ENCODE measurements around the gene LRP1-AS. TPM values are rescaled to one million over a fixed set of nuclear protein-coding genes. Genes with fewer than 3 reads are reported as not detected.

Gene LRP1-AS
- total RNA-seq, 1 experiment from 2014 or later, result not detected

DNA sequence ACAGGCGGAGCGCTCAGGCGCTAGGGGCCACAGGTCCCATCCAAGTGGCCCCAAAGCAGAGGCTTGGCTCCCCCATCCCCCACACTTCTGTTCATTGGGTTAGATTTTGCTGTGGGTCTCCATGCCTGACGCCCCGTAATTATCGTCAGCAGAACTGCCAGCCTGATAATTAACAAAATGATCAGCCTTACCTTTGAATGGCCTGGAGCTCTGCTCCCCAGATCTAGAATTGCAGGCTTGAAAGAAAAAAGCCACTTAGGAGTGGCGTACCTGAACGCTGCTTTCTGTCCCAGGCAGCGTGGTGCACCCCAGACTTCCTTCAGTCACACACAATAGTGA is 28.7 kb upstream of the LRP1-AS start:
- TF ChIP-seq, protein P1, sequence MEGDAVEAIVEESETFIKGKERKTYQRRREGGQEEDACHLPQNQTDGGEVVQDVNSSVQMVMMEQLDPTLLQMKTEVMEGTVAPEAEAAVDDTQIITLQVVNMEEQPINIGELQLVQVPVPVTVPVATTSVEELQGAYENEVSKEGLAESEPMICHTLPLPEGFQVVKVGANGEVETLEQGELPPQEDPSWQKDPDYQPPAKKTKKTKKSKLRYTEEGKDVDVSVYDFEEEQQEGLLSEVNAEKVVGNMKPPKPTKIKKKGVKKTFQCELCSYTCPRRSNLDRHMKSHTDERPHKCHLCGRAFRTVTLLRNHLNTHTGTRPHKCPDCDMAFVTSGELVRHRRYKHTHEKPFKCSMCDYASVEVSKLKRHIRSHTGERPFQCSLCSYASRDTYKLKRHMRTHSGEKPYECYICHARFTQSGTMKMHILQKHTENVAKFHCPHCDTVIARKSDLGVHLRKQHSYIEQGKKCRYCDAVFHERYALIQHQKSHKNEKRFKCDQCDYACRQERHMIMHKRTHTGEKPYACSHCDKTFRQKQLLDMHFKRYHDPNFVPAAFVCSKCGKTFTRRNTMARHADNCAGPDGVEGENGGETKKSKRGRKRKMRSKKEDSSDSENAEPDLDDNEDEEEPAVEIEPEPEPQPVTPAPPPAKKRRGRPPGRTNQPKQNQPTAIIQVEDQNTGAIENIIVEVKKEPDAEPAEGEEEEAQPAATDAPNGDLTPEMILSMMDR (IDR thresholded peaks at IDR 0.05; ENCODE audit: unreplicated experiment), result no peak
- H3K36me3 Mint-ChIP-seq (ENCODE audit: insufficient read depth, unreplicated experiment), result no peaks in the 10 kb centered on the region
- peaks cover 8% of the 10 kb centered on the region for H3K27me3 Mint-ChIP-seq (ENCODE audit: unreplicated experiment)
- H3K9me3 Mint-ChIP-seq (ENCODE audit: low read depth, unreplicated experiment), result no peaks in the 10 kb centered on the region
- CTCF ChIA-PET, result interaction anchor here (0.5 to 2.7 kb wide), 13 partner anchors 9 to 1493 kb away, joined by 3 to 22 read pairs (median 4); partner anchors contain the start of genes LRP1 and STAT6
- no peak for DNase-seq
- intact Hi-C loops (cut with micrococcal nuclease; ENCODE audit: unreplicated experiment), result no loop called here
- BruUV-seq (replicated peaks), result no TSS peak
- no peaks in the 10 kb centered on the region for H3K4me1 Mint-ChIP-seq (ENCODE audit: low read depth, unreplicated experiment)
- H3K27ac Mint-ChIP-seq (ENCODE audit: unreplicated experiment), result no peak overlapping the region
- H3K4me3 Mint-ChIP-seq (ENCODE audit: low read depth, unreplicated experiment), result no peak overlapping the region

DNA sequence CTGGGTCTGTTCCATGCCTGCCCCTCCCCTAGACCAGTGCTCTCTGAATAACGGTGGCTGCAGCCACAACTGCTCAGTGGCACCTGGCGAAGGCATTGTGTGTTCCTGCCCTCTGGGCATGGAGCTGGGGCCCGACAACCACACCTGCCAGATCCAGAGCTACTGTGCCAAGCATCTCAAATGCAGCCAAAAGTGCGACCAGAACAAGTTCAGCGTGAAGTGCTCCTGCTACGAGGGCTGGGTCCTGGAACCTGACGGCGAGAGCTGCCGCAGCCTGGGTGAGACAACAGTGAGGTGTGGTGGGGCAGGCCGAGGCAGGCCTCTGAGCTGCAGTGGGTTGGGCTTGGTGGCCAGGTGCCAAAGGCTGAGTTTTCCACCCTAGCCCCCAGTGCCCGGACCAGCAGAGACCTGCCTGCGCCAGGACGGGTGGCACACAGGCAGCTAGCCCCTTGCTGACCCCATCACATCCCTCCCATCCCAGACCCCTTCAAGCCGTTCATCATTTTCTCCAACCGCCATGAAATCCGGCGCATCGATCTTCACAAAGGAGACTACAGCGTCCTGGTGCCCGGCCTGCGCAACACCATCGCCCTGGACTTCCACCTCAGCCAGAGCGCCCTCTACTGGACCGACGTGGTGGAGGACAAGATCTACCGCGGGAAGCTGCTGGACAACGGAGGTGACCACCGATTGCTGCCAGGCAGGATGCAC is 28.2 kb upstream of the LRP1-AS start:
- intact Hi-C loops (cut with micrococcal nuclease; ENCODE audit: unreplicated experiment), result no loop called here
- CTCF ChIA-PET, result interaction anchor here (0.5 to 2.7 kb wide), 11 partner anchors 9 to 829 kb away, joined by 3 to 22 read pairs (median 4); partner anchors contain the start of genes LRP1 and STAT6
- no peaks in the 10 kb centered on the region for H3K4me1 Mint-ChIP-seq (ENCODE audit: low read depth, unreplicated experiment)

DNA sequence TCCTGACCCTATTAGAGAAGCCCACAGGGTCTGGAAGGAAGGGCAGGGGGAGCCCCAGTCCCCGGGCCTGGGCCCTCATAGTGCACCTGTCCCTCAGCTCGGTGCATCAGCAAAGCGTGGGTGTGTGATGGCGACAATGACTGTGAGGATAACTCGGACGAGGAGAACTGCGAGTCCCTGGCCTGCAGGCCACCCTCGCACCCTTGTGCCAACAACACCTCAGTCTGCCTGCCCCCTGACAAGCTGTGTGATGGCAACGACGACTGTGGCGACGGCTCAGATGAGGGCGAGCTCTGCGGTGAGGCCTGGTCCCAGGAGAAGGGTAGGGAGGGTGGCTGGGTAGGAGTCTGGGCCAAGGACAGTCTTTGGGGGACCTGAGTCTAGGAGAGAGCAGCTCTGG is 26.3 kb upstream of the LRP1-AS start:
- no peaks in the 10 kb centered on the region for H3K36me3 Mint-ChIP-seq (ENCODE audit: insufficient read depth, unreplicated experiment)
- no peak overlapping the region for H3K4me3 Mint-ChIP-seq (ENCODE audit: low read depth, unreplicated experiment)
- CTCF ChIA-PET, result interaction anchor here (0.5 to 2.4 kb wide), 10 partner anchors 9 to 104 kb away, joined by 3 to 8 read pairs (median 4); partner anchors contain the start of gene LRP1
- no TSS peak for BruUV-seq (replicated peaks)
- H3K27me3 Mint-ChIP-seq (ENCODE audit: unreplicated experiment), result peaks cover 14% of the 10 kb centered on the region
- intact Hi-C loops (cut with micrococcal nuclease; ENCODE audit: unreplicated experiment), result loop anchor here (2.0 kb wide), 1 partner anchor 49 kb away; no protein-coding TSS in a partner anchor
- H3K9me3 Mint-ChIP-seq (ENCODE audit: low read depth, unreplicated experiment), result no peaks in the 10 kb centered on the region
- DNase-seq, result no peak
- TF ChIP-seq, protein P1 (IDR thresholded peaks at IDR 0.05; ENCODE audit: unreplicated experiment), result no peak
- H3K27ac Mint-ChIP-seq (ENCODE audit: unreplicated experiment), result no peak overlapping the region
- no peaks in the 10 kb centered on the region for H3K4me1 Mint-ChIP-seq (ENCODE audit: low read depth, unreplicated experiment)

More for the DNA sequence above, 28.2 kb upstream of the LRP1-AS start:
- Mint-ChIP-seq H3K27me3 (ENCODE audit: unreplicated experiment) (peaks cover 13% of the 10 kb centered on the region), H3K36me3 (ENCODE audit: insufficient read depth, unreplicated experiment) (no peaks in the 10 kb centered on the region), H3K27ac (ENCODE audit: unreplicated experiment) (no peak overlapping the region), H3K9me3 (ENCODE audit: low read depth, unreplicated experiment) (no peaks in the 10 kb centered on the region), H3K4me3 (ENCODE audit: low read depth, unreplicated experiment) (no peak overlapping the region)
- DNase-seq, result peak; percentile 88
- TF ChIP-seq, protein P1 (IDR thresholded peaks at IDR 0.05; ENCODE audit: unreplicated experiment), result peak; percentile 64
- no TSS peak for BruUV-seq (replicated peaks)

DNA sequence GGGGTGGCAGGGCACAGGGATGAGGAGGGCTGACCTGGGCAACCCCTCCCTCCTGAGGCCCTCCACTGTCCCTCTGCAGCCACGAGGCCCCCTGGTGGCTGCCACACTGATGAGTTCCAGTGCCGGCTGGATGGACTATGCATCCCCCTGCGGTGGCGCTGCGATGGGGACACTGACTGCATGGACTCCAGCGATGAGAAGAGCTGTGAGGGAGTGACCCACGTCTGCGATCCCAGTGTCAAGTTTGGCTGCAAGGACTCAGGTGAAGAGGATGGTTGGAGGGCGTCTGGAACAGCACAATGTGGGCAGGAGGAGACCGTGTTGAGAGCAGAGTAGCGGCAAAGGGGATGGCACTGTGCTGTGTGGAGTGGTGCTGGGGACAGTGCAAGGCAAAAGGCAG is 25.7 kb upstream of the LRP1-AS start:
- no TSS peak for BruUV-seq (replicated peaks)
- CTCF ChIA-PET, result interaction anchor here (0.9 to 2.4 kb wide), 8 partner anchors 10 to 104 kb away, joined by 3 to 8 read pairs (median 4); partner anchors contain the start of gene LRP1
- DNase-seq, result peak; percentile 45
- H3K9me3 Mint-ChIP-seq (ENCODE audit: low read depth, unreplicated experiment), result no peaks in the 10 kb centered on the region
- H3K27ac Mint-ChIP-seq (ENCODE audit: unreplicated experiment), result no peak overlapping the region
- H3K4me3 Mint-ChIP-seq (ENCODE audit: low read depth, unreplicated experiment), result no peak overlapping the region
- TF ChIP-seq, protein P1 (IDR thresholded peaks at IDR 0.05; ENCODE audit: unreplicated experiment), result peak; percentile 74
- no peaks in the 10 kb centered on the region for H3K36me3 Mint-ChIP-seq (ENCODE audit: insufficient read depth, unreplicated experiment)
- intact Hi-C loops (cut with micrococcal nuclease; ENCODE audit: unreplicated experiment), result loop anchor here (2.0 kb wide), 1 partner anchor 48 kb away; no protein-coding TSS in a partner anchor
- peaks cover 14% of the 10 kb centered on the region for H3K27me3 Mint-ChIP-seq (ENCODE audit: unreplicated experiment)
- no peaks in the 10 kb centered on the region for H3K4me1 Mint-ChIP-seq (ENCODE audit: low read depth, unreplicated experiment)

All from Calu3 (cell line).